ENCODE results near the gene VCL. TPM values are rescaled to one million over a fixed set of nuclear protein-coding genes. Genes with fewer than 3 reads are reported as not detected.

Gene VCL
- total RNA-seq, 1 experiment from 2014 or later: 106 TPM

DNA sequence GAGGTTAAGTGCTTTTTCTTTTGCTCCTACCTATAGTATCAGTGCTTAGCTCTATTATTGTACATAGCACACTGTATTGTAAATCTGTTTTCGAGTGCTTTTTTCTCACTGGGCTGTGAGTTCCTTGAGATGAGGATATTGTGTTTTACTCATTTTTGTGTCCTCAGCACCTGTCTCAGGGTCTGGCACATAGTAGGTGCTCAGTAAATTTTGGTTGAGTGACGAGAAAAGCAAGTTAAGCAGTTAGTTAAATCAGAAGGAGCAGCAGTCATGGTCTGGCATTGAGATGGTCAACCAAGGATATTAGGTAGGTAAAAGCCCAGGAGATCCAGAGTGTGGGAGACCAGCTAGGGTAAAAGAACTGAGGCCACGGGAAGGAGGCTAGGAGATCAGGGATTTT is 101.5 kb downstream of the VCL start:
- ChIA-PET POLR2A (no interaction called here), RAD21 (ENCODE audit: low non-redundant PET in 1 of 2, low total read pairs in 2 of 2, uncharacterized antibody in 2 of 2, unreplicated experiment in 2 of 2) (no interaction called here), CTCF (no interaction called here)
- Histone ChIP-seq H3K9me2 (ENCODE audit: insufficient read depth) (no peaks in the 10 kb centered on the region), H3K27ac (ENCODE audit: low read depth, low read length) (no peak overlapping the region), H3K79me2 (ENCODE audit: insufficient read depth, low read length) (peaks cover 3% of the 10 kb centered on the region; the same call in 1 of the 2 replicates), H2AFZ (ENCODE audit: low read depth, low read length, poor library complexity, severe bottlenecking) (no peak overlapping the region), H3K9me3 (ENCODE audit: control insufficient read depth in 1 of 2, insufficient read depth in 1 of 2, low read depth in 1 of 2, low read length in 2 of 2) (no peaks in the 10 kb centered on the region), H4K20me1 (ENCODE audit: insufficient read depth) (peaks cover 6% of the 10 kb centered on the region; the same call in 1 of the 2 replicates), H3K4me2 (ENCODE audit: low read length) (no peak overlapping the region), H3K9ac (ENCODE audit: low read length) (no peak overlapping the region), H3K4me1 (ENCODE audit: control insufficient read depth in 1 of 2, insufficient read depth in 2 of 2, low read length in 2 of 2) (no peaks in the 10 kb centered on the region), H3K27me3 (ENCODE audit: insufficient read depth, low read length) (no peaks in the 10 kb centered on the region), H3K4me3 (replicated peaks in 1 of 2; ENCODE audit: low read depth in 1 of 2, low read length in 2 of 2) (no peak overlapping the region), H3K36me3 (ENCODE audit: control insufficient read depth in 1 of 2, insufficient read depth in 2 of 2, low read length in 2 of 2) (peaks cover 45 to 70% of the 10 kb centered on the region in 2 experiments; a peak in 3 of 4 replicates)
- ATAC-seq (no peak), DNase-seq (ENCODE audit: low read depth, low spot score) (no peak)
- no TSS peak for BruUV-seq (replicated peaks)
- intact Hi-C loops (cut with micrococcal nuclease): no loop called here
- TF ChIP-seq ELF1 (IDR thresholded peaks at IDR 0.05; ENCODE audit: borderline replicate concordance, low read depth) (no peak), RAD21 (IDR thresholded peaks at IDR 0.05; ENCODE audit: low read depth) (no peak), SIN3A (IDR thresholded peaks at IDR 0.05; ENCODE audit: low read depth) (no peak), YY1 (IDR thresholded peaks at IDR 0.05; ENCODE audit: extremely low read depth, insufficient replicate concordance, low read depth, low read length) (no peak), CBX3 (IDR thresholded peaks at IDR 0.05; ENCODE audit: low read depth) (no peak)

DNA sequence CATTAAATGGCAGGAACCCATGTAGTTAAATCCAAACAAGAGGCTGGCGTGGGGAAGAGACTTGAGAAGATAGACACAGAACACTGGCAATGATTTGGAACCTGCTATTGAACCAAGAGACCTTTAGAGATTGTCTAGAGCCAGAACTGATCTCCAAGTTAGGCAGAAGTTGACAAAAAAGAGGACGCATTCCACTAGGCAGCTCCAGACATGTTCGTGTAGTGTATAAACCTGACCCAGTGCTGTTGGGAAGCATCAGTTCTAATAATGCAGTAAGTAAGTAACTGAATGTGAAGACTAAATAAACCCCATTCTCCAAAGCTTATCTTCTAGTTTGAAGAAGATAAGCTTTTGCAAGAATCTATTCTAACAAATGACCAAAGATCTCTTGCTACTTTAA is 101.9 kb downstream of the VCL start:
- peaks cover 42 to 70% of the 10 kb centered on the region in 2 experiments for H3K36me3 ChIP-seq (ENCODE audit: control insufficient read depth in 1 of 2, insufficient read depth in 2 of 2, low read length in 2 of 2)
- no peak overlapping the region for H3K9ac ChIP-seq (ENCODE audit: low read length)
- no peak overlapping the region for H2AFZ ChIP-seq (ENCODE audit: low read depth, low read length, poor library complexity, severe bottlenecking)
- ATAC-seq (no peak), DNase-seq (ENCODE audit: low read depth, low spot score) (no peak)
- CTCF ChIA-PET: no interaction called here
- peaks cover 3% of the 10 kb centered on the region; the same call in 1 of the 2 replicates for H3K79me2 ChIP-seq (ENCODE audit: insufficient read depth, low read length)
- H3K4me2 ChIP-seq (ENCODE audit: low read length): no peak overlapping the region
- RAD21 ChIA-PET (ENCODE audit: low non-redundant PET in 1 of 2, low total read pairs in 2 of 2, uncharacterized antibody in 2 of 2, unreplicated experiment in 2 of 2): no interaction called here
- TF ChIP-seq TCF7L2 (IDR thresholded peaks at IDR 0.05; ENCODE audit: borderline replicate concordance, extremely low read depth, insufficient read depth, insufficient read length) (no peak), ZFX (IDR thresholded peaks at IDR 0.05) (no peak), EGR1 (IDR thresholded peaks at IDR 0.05; ENCODE audit: low read depth) (no peak), CEBPB (IDR thresholded peaks at IDR 0.05; ENCODE audit: low read depth) (no peak), FOSL1 (IDR thresholded peaks at IDR 0.05; ENCODE audit: low read depth) (no peak), SP1 (IDR thresholded peaks at IDR 0.05; ENCODE audit: low read depth) (no peak), POLR2AphosphoS5 (IDR thresholded peaks at IDR 0.05; ENCODE audit: low read depth, low read length) (no peak), JUND (IDR thresholded peaks at IDR 0.05) (no peak), CBX3 (IDR thresholded peaks at IDR 0.05; ENCODE audit: low read depth) (no peak), EZH2phosphoT487 (IDR thresholded peaks at IDR 0.05; ENCODE audit: borderline replicate concordance) (no peak), SRF (IDR thresholded peaks at IDR 0.05; ENCODE audit: low read depth) (no peak)
- TF ChIP-seq, protein P1, sequence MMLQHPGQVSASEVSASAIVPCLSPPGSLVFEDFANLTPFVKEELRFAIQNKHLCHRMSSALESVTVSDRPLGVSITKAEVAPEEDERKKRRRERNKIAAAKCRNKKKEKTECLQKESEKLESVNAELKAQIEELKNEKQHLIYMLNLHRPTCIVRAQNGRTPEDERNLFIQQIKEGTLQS (IDR thresholded peaks at IDR 0.05): no peak
- TF ChIP-seq, protein P2, sequence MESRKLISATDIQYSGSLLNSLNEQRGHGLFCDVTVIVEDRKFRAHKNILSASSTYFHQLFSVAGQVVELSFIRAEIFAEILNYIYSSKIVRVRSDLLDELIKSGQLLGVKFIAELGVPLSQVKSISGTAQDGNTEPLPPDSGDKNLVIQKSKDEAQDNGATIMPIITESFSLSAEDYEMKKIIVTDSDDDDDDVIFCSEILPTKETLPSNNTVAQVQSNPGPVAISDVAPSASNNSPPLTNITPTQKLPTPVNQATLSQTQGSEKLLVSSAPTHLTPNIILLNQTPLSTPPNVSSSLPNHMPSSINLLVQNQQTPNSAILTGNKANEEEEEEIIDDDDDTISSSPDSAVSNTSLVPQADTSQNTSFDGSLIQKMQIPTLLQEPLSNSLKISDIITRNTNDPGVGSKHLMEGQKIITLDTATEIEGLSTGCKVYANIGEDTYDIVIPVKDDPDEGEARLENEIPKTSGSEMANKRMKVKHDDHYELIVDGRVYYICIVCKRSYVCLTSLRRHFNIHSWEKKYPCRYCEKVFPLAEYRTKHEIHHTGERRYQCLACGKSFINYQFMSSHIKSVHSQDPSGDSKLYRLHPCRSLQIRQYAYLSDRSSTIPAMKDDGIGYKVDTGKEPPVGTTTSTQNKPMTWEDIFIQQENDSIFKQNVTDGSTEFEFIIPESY (IDR thresholded peaks at IDR 0.05; ENCODE audit: extremely low read depth, insufficient replicate concordance, low read length): no peak
- TF ChIP-seq, protein P3, sequence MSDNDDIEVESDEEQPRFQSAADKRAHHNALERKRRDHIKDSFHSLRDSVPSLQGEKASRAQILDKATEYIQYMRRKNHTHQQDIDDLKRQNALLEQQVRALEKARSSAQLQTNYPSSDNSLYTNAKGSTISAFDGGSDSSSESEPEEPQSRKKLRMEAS (IDR thresholded peaks at IDR 0.05): no peak
- no peak overlapping the region for H3K4me3 ChIP-seq (replicated peaks in 1 of 2; ENCODE audit: low read depth in 1 of 2, low read length in 2 of 2)
- peaks cover 6% of the 10 kb centered on the region; the same call in 1 of the 2 replicates for H4K20me1 ChIP-seq (ENCODE audit: insufficient read depth)
- no peaks in the 10 kb centered on the region for H3K4me1 ChIP-seq (ENCODE audit: control insufficient read depth in 1 of 2, insufficient read depth in 2 of 2, low read length in 2 of 2)
- intact Hi-C loops (cut with micrococcal nuclease): no loop called here
- H3K27ac ChIP-seq (ENCODE audit: low read depth, low read length): no peak overlapping the region
- no peaks in the 10 kb centered on the region for H3K9me2 ChIP-seq (ENCODE audit: insufficient read depth)
- POLR2A ChIA-PET: no interaction called here
- no peaks in the 10 kb centered on the region for H3K9me3 ChIP-seq (ENCODE audit: control insufficient read depth in 1 of 2, insufficient read depth in 1 of 2, low read depth in 1 of 2, low read length in 2 of 2)
- BruUV-seq (replicated peaks): no TSS peak
- H3K27me3 ChIP-seq (ENCODE audit: insufficient read depth, low read length): no peaks in the 10 kb centered on the region

Data from HCT116 (cell line).